ENCODE results near the gene UXS1.
A peak's percentile ranks its signal among the peaks of the same experiment; 100 is the strongest.
"Not testable (repeated sequence)": the region's sequence is repeated elsewhere in the genome, so short reads cannot be mapped to it uniquely, and the experiment has no call there.

The UXS1 gene

DNA sequence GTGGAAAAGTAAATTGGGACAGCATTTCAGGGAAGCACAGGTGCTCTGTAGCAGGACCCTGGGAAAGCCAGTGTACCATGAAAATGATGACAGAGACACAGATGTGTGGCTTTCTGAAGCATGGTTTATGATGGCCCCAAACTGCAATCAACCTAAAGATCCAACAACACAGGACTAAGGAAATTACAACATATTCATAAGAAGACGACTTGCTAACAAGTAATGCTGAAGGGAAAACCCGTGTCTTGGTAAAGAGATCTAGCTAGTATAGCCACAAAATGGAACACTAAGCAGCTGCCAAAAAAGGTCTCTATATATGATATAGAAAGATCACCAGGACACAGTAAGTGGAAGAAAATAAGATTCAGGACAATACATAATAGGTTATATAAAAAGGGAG is 53.2 kb downstream of the UXS1 start:
- Histone ChIP-seq H3K9me3 (no peaks in the 10 kb centered on the region), H3K27ac (no peak overlapping the region), H3K36me3 (peaks cover 4 to 5% (median 4%) of the 10 kb centered on the region in 3 donors), H3K27me3 (no peaks in the 10 kb centered on the region), H3K4me3 (no peak overlapping the region), H3K4me1 (peaks cover 0 to 36% (median 16%) of the 10 kb centered on the region in 4 donors)
- TF ChIP-seq, protein P1, sequence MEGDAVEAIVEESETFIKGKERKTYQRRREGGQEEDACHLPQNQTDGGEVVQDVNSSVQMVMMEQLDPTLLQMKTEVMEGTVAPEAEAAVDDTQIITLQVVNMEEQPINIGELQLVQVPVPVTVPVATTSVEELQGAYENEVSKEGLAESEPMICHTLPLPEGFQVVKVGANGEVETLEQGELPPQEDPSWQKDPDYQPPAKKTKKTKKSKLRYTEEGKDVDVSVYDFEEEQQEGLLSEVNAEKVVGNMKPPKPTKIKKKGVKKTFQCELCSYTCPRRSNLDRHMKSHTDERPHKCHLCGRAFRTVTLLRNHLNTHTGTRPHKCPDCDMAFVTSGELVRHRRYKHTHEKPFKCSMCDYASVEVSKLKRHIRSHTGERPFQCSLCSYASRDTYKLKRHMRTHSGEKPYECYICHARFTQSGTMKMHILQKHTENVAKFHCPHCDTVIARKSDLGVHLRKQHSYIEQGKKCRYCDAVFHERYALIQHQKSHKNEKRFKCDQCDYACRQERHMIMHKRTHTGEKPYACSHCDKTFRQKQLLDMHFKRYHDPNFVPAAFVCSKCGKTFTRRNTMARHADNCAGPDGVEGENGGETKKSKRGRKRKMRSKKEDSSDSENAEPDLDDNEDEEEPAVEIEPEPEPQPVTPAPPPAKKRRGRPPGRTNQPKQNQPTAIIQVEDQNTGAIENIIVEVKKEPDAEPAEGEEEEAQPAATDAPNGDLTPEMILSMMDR (IDR thresholded peaks at IDR 0.05) = no peak
- intact Hi-C loops (cut with DNase I; ENCODE audit: low total_unique reads) = no loop called here
- no peak for DNase-seq

DNA sequence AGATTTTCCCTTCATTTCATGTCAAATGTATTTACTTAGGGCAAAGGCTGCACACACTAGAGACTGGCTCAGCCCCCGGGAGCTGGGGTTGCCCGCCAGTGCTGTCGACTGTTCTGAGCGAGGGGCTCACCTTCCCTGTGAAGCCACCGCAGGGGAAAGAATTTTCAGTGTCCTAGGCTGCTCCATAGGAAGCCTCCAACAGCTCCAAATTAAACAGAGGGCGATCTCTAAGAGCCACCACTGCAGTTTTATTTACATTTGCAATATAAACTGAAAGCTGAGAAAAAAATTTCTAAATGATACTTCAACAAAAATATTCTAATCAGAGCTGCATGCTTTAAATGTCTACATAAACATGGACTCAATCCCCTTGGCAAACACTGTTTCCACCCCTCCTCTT is 54.0 kb downstream of the UXS1 start:
- TF ChIP-seq, protein P1 (IDR thresholded peaks at IDR 0.05) = no peak
- intact Hi-C loops (cut with DNase I; ENCODE audit: low total_unique reads) = no loop called here
- DNase-seq = no peak
- H3K36me3 ChIP-seq = peaks cover 1 to 4% (median 2%) of the 10 kb centered on the region in 3 donors
- H3K4me3 ChIP-seq = no peak overlapping the region
- peak overlapping the region in 1 of 2 donors; percentile 77 for H3K27ac ChIP-seq
- H3K27me3 ChIP-seq = no peaks in the 10 kb centered on the region
- peaks cover 0 to 36% (median 16%) of the 10 kb centered on the region in 4 donors for H3K4me1 ChIP-seq
- no peaks in the 10 kb centered on the region for H3K9me3 ChIP-seq

DNA sequence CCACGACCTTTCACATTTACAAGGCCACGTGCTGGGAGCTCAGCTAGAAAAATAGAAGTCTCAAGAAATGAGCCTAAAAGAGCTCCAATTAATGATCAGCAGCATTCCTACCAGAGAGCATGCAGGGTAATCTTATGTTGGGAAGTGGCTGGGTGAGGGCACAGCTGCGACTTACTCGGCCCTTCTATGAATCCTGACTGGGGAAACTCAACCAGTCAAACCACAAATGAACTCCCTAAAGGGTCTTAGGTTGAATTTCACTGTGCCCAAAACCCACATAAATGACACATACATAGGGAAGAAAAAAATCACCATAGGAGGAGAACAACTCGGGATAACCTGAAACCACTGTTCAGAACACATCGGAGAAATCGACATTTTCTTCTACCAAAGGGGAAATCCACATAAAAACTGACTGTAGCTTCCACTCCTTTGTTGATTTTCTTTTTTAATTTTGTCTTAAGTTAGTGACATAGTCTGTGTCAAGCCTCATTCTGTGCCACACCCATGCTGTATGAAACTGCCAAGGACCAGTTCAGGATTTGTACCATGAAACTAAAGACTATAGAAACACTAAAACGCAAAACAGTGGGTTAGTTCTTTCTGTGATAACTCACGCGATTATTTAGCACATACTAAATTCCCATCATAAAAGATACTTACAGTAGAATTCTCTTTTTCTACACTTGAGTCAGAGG is 54.7 kb downstream of the UXS1 start:
- Histone ChIP-seq H3K36me3 (no peaks in the 10 kb centered on the region), H3K4me3 (no peak overlapping the region), H3K27ac (peak overlapping the region; percentile 75 to 77), H3K9me3 (no peaks in the 10 kb centered on the region), H3K27me3 (no peaks in the 10 kb centered on the region), H3K4me1 (peaks cover 0 to 36% (median 16%) of the 10 kb centered on the region in 4 donors)
- TF ChIP-seq, protein P1 (IDR thresholded peaks at IDR 0.05) = no peak
- DNase-seq = no peak
- intact Hi-C loops (cut with DNase I; ENCODE audit: low total_unique reads) = no loop called here

DNA sequence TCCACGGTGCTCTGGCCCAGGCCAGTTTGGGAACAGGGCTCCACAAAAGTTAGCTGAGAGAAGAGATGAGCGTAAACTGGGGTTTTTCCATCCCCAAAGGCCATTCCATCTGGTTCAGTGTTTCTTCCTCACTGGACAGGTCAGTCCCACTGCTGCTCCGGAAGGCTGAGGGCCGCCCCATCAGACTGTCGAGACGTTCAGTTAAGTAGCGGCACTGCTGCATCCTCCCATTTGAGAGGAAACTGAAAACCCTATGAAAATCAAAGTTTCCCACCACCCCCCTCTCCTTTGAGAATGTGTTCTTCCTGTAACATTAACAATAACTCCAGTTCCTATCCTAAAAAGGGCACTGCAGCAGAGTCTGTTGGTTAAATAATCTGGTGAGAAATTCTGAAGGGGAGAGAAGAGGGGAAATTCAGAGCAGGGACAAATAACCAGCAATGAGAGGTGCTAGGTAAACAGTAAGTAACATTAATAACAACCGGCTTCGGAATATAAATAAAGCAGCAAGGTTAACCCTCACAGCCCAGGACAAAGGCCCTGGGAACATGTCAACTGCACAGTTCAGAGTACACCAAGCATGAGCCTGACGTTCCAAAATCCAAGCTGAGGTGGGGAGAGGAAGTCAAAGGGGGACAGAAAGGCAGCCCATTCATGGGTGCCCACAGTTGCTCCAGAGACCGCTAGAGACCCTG is 55.4 kb downstream of the UXS1 start:
- TF ChIP-seq, protein P1 (IDR thresholded peaks at IDR 0.05) = no peak
- intact Hi-C loops (cut with DNase I; ENCODE audit: low total_unique reads) = no loop called here
- no peaks in the 10 kb centered on the region for H3K9me3 ChIP-seq
- H3K27me3 ChIP-seq = no peaks in the 10 kb centered on the region
- H3K4me1 ChIP-seq = peaks cover 0 to 36% (median 14%) of the 10 kb centered on the region in 4 donors
- DNase-seq = no peak
- H3K27ac ChIP-seq = peak overlapping the region; percentile 75 to 77
- no peaks in the 10 kb centered on the region for H3K36me3 ChIP-seq
- H3K4me3 ChIP-seq = peak overlapping the region; percentile 13 to 39

DNA sequence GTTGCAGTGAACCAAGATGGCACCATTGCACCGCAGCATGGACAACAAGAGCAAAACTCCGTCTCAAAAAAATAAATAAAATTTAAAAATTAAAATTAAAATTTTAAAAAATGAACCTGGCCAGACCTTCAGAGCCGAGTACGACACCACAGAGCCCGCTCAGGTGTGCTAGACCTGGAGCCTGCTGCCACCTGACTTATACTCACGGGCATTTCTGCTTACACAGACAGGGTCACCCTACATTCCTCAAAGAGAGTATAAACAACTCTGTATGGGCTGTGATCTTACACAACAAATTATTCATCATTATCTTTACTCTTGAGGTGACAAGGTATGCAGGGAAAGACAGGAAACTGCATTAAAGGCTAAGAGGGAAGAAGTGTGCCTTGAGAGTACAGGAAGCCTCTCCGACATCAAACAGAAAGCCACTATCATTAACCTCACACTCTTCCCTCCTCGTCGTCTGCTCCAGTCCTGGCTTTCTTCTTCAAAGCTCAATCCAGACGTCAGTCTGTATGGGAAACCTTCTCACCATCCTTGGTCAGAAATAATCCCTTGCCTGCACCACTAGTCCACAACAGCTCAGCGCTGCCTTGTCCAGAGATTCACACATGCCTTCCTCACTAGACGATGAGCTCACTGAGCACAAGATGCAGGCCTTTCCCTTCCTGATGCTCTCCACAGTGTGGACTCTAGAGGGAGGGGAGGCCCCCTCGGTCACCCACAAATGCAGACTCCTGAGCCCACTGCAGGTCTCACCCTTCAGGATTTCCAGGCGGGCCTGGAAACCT is 56.2 kb downstream of the UXS1 start:
- no peaks in the 10 kb centered on the region for H3K36me3 ChIP-seq
- TF ChIP-seq, protein P1 (IDR thresholded peaks at IDR 0.05) = peak in 1 of 2 experiments; percentile 6
- intact Hi-C loops (cut with DNase I; ENCODE audit: low total_unique reads) = no loop called here
- H3K9me3 ChIP-seq = no peaks in the 10 kb centered on the region
- H3K27ac ChIP-seq = peak overlapping the region; percentile 75 to 77
- DNase-seq = no peak
- H3K27me3 ChIP-seq = no peaks in the 10 kb centered on the region
- peaks cover 0 to 36% (median 14%) of the 10 kb centered on the region in 4 donors for H3K4me1 ChIP-seq
- H3K4me3 ChIP-seq = peak overlapping the region; percentile 13 to 39

DNA sequence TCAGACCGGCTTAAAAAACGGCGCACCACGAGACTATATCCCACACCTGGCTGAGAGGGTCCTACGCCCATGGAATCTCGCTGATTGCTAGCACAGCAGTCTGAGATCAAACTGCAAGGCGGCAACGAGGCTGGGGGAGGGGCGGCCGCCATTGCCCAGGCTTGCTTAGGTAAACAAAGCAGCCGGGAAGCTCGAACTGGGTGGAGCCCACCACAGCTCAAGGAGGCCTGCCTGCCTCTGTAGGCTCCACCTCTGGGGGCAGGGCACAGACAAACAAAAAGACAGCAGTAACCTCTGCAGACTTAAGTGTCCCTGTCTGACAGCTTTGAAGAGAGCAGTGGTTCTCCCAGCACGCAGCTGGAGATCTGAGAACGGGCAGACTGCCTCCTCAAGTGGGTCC is 62.9 kb downstream of the UXS1 start:
- H3K27me3 ChIP-seq; H3K9me3 ChIP-seq; H3K4me3 ChIP-seq; H3K27ac ChIP-seq; intact Hi-C loops (cut with DNase I; ENCODE audit: low total_unique reads); DNase-seq; H3K4me1 ChIP-seq: not testable (repeated sequence)
- peaks cover 0 to 12% (median 0%) of the 10 kb centered on the region in 3 donors for H3K36me3 ChIP-seq
